HL-60 (cell line): ENCODE data around the gene DCTN1.

Experiments used
- POLR2AphosphoS5 ChIP-seq: IDR thresholded peaks from 2 replicates; pipeline ENCODE4 v1.6.1; 2012; ENCODE audit warnings: low read depth
- TF ChIP-seq, protein P1 (sequence below): IDR thresholded peaks from one replicate; pipeline ENCODE4 v1.5.1; 2011; ENCODE audit warnings: low read length, control low read depth, inconsistent platforms; ENCODE audit not compliant: insufficient read depth
- TF ChIP-seq, protein P2 (sequence below): IDR thresholded peaks from 2 replicates; pipeline ENCODE4 v1.6.1; 2012; ENCODE audit warnings: low read depth; ENCODE audit not compliant: insufficient replicate concordance

DNA sequence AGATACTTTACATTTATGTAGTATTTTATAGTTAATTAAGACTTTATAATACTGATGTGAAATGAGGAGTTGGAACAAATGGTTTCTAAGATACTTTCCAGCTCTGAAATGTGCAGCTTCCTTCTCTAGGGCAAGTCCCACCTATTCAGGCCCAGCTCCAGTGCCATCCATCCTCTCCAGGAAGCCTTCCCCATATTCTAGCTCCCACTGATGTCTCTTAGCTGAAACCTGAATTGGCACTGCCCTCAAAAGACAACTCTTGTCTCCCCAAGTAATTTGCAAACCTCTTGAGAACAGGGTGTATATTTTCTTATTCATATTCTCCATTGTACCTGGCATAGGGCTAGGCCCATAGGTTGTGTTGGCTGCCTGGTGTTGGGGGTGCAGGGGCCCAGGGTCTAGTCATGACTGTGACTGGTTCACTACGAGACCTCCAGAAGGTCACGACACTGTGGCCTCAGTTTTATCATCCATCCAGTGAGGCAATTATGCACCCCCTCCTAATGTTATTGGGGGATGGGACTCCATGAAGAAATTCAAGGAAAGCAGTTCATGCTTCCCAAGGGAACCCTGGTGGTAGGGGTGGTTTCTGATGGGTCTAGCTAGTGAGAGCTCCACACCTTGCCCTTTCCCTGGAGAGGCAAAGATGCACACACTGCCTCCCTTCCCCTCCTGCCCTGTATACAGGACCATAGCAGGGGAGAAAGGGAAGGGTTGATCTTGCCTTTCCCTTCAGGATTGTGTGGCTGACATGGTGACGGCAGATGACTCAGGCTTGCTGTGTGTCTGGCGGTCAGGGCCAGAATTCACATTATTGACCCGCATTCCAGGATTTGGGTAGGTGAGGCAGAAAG, 44.3 kb upstream of the DCTN1 start:
- no peak for TF ChIP-seq POLR2AphosphoS5
- TF ChIP-seq, protein P1, sequence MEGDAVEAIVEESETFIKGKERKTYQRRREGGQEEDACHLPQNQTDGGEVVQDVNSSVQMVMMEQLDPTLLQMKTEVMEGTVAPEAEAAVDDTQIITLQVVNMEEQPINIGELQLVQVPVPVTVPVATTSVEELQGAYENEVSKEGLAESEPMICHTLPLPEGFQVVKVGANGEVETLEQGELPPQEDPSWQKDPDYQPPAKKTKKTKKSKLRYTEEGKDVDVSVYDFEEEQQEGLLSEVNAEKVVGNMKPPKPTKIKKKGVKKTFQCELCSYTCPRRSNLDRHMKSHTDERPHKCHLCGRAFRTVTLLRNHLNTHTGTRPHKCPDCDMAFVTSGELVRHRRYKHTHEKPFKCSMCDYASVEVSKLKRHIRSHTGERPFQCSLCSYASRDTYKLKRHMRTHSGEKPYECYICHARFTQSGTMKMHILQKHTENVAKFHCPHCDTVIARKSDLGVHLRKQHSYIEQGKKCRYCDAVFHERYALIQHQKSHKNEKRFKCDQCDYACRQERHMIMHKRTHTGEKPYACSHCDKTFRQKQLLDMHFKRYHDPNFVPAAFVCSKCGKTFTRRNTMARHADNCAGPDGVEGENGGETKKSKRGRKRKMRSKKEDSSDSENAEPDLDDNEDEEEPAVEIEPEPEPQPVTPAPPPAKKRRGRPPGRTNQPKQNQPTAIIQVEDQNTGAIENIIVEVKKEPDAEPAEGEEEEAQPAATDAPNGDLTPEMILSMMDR = no peak
- TF ChIP-seq, protein P2, sequence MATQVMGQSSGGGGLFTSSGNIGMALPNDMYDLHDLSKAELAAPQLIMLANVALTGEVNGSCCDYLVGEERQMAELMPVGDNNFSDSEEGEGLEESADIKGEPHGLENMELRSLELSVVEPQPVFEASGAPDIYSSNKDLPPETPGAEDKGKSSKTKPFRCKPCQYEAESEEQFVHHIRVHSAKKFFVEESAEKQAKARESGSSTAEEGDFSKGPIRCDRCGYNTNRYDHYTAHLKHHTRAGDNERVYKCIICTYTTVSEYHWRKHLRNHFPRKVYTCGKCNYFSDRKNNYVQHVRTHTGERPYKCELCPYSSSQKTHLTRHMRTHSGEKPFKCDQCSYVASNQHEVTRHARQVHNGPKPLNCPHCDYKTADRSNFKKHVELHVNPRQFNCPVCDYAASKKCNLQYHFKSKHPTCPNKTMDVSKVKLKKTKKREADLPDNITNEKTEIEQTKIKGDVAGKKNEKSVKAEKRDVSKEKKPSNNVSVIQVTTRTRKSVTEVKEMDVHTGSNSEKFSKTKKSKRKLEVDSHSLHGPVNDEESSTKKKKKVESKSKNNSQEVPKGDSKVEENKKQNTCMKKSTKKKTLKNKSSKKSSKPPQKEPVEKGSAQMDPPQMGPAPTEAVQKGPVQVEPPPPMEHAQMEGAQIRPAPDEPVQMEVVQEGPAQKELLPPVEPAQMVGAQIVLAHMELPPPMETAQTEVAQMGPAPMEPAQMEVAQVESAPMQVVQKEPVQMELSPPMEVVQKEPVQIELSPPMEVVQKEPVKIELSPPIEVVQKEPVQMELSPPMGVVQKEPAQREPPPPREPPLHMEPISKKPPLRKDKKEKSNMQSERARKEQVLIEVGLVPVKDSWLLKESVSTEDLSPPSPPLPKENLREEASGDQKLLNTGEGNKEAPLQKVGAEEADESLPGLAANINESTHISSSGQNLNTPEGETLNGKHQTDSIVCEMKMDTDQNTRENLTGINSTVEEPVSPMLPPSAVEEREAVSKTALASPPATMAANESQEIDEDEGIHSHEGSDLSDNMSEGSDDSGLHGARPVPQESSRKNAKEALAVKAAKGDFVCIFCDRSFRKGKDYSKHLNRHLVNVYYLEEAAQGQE = no peak
